ENCODE data around the gene ARL10.
A peak's percentile ranks its signal among the peaks of the same experiment; 100 is the strongest.

Gene ARL10

GRCh38 chr5:176409765-176410164 lies 44.5 kb downstream of the ARL10 start:
- Histone ChIP-seq H3K36me3 (peaks cover 59% of the 10 kb centered on the region), H3K4me1 (peaks cover 13% of the 10 kb centered on the region), H3K27me3 (no peaks in the 10 kb centered on the region), H3K9me3 (no peaks in the 10 kb centered on the region), H3K4me2 (no peak overlapping the region), H4K20me1 (peaks cover 41% of the 10 kb centered on the region), H3K4me3 (no peak overlapping the region), H3K9ac (no peak overlapping the region), H3K27ac (no peak overlapping the region)
- no peak for TF ChIP-seq Cebpa-rat (IDR thresholded peaks at IDR 0.05)

GRCh38 chr5:176410486-176411180 lies 45.3 kb downstream of the ARL10 start:
- no peak overlapping the region for H3K27ac ChIP-seq
- no peak for TF ChIP-seq Cebpa-rat (IDR thresholded peaks at IDR 0.05)
- H3K4me3 ChIP-seq = no peak overlapping the region
- H3K36me3 ChIP-seq = peaks cover 51% of the 10 kb centered on the region
- H3K4me1 ChIP-seq = peaks cover 21% of the 10 kb centered on the region
- H4K20me1 ChIP-seq = peaks cover 41% of the 10 kb centered on the region
- no peak overlapping the region for H3K4me2 ChIP-seq
- no peaks in the 10 kb centered on the region for H3K9me3 ChIP-seq
- no peak overlapping the region for H3K9ac ChIP-seq
- H3K27me3 ChIP-seq = no peaks in the 10 kb centered on the region

- no peaks in the 10 kb centered on the region for H3K9me3 ChIP-seq
- no peaks in the 10 kb centered on the region for H3K27me3 ChIP-seq
- H3K27ac ChIP-seq = no peak overlapping the region
- H3K36me3 ChIP-seq = peaks cover 30% of the 10 kb centered on the region
- H4K20me1 ChIP-seq = peaks cover 41% of the 10 kb centered on the region
- H3K9ac ChIP-seq = no peak overlapping the region
- H3K4me1 ChIP-seq = peaks cover 33% of the 10 kb centered on the region
- no peak overlapping the region for H3K4me2 ChIP-seq
- no peak for TF ChIP-seq Cebpa-rat (IDR thresholded peaks at IDR 0.05)
- H3K4me3 ChIP-seq = no peak overlapping the region
These were observed 47.4 kb downstream of the ARL10 start for GRCh38 chr5:176412517-176413254.

GRCh38 chr5:176413255-176413565 lies 47.9 kb downstream of the ARL10 start:
- peaks cover 25% of the 10 kb centered on the region for H3K36me3 ChIP-seq
- TF ChIP-seq Cebpa-rat (IDR thresholded peaks at IDR 0.05) = no peak
- H3K4me3 ChIP-seq = no peak overlapping the region
- peaks cover 41% of the 10 kb centered on the region for H4K20me1 ChIP-seq
- no peak overlapping the region for H3K4me2 ChIP-seq
- no peak overlapping the region for H3K9ac ChIP-seq
- H3K27ac ChIP-seq = no peak overlapping the region
- H3K4me1 ChIP-seq = peaks cover 33% of the 10 kb centered on the region
- H3K9me3 ChIP-seq = no peaks in the 10 kb centered on the region
- no peaks in the 10 kb centered on the region for H3K27me3 ChIP-seq

DNA sequence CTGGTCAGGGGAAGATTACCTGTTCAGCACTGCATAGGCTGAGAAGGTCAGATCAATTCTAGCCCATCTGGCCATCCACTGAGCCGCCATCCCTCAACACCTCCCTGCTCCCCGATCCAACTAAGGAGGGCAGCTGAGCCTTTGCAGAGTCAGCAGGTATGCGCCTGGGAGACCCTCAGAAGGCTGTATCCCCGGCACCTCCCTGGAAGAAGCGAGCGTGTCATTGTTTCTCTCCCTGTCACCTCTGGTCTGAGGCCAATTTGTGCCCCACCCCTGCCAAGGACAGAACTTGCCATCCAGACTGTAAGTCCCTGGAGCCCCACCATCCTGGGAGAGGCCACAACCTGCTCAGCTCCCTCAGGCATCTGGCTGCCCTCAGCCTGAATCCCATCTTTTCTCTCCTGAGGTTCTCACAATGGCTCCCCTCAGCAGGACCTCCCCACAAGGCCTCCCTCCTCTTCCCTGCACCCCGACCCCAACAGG lies 48.5 kb downstream of the ARL10 start:
- no peak overlapping the region for H3K27ac ChIP-seq
- no peak for TF ChIP-seq Cebpa-rat (IDR thresholded peaks at IDR 0.05)
- H3K4me2 ChIP-seq = no peak overlapping the region
- H3K9me3 ChIP-seq = no peaks in the 10 kb centered on the region
- peaks cover 22% of the 10 kb centered on the region for H3K36me3 ChIP-seq
- H3K27me3 ChIP-seq = no peaks in the 10 kb centered on the region
- H4K20me1 ChIP-seq = peaks cover 41% of the 10 kb centered on the region
- no peak overlapping the region for H3K4me3 ChIP-seq
- no peak overlapping the region for H3K9ac ChIP-seq
- peaks cover 33% of the 10 kb centered on the region for H3K4me1 ChIP-seq

GRCh38 chr5:176414704-176415103 lies 49.4 kb downstream of the ARL10 start:
- Histone ChIP-seq H3K9ac (peak overlapping the region; percentile 86; the same call in 1 of the 2 replicates), H3K27me3 (no peaks in the 10 kb centered on the region), H4K20me1 (peaks cover 41% of the 10 kb centered on the region), H3K4me2 (peak overlapping the region; percentile 98), H3K27ac (no peak overlapping the region), H3K9me3 (no peaks in the 10 kb centered on the region), H3K36me3 (peaks cover 12% of the 10 kb centered on the region), H3K4me3 (no peak overlapping the region), H3K4me1 (peaks cover 33% of the 10 kb centered on the region)
- TF ChIP-seq Cebpa-rat (IDR thresholded peaks at IDR 0.05) = no peak

DNA sequence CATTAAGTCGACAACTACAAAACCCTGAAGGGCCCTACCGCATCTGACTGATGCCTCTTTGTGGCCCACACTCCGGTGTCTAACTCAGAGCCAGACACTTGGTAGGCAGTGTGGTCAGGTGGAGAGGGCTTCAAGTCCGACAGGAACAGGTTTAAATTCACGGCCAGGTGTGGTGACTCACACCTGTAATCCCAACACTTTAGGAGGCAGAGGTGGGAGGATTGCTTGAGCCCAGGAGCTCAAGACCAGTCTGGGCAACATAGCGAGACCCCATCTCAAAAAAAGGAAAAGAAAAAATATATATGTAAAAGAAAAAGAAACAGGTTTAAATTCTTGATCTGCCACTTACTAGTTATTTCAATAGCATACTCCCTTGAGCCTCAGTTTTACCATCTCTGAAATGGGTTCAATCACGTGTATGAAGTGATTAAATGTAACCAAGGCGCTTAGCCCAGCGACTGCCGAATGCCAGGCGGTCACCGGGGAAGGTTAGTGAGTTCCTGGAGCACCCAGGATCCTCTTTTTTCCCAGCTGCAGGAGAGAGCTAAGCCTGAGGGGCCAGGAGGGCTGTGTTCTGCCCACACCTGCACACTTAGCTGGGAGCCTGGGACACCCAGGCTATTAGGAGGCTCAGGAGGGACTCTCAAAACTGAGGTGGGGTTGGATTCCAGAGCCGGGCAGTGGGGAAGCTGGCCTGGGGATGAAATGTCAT lies 50.1 kb downstream of the ARL10 start:
- no peak for TF ChIP-seq Cebpa-rat (IDR thresholded peaks at IDR 0.05)
- Histone ChIP-seq H3K9me3 (peaks cover 7% of the 10 kb centered on the region), H3K4me2 (peak overlapping the region; percentile 98), H3K27me3 (no peaks in the 10 kb centered on the region), H3K4me3 (peak overlapping the region; percentile 87), H4K20me1 (peaks cover 40% of the 10 kb centered on the region), H3K4me1 (peaks cover 33% of the 10 kb centered on the region), H3K9ac (peak overlapping the region; percentile 86), H3K36me3 (peaks cover 5% of the 10 kb centered on the region), H3K27ac (peak overlapping the region; percentile 84)

GRCh38 chr5:176415952-176416924 lies 51.0 kb downstream of the ARL10 start, which contains the start of gene CLTB:
TSS of gene CLTB (minus strand) at chr5:176416539. CDS start at chr5:176416363, 176 bp downstream.
- Histone ChIP-seq H3K4me3 (peak within 1 kb of the TSS; percentile 87), H3K9ac (peak within 1 kb of the TSS; percentile 86), H3K4me1 (peaks cover 33% of the 10 kb centered on the region)

DNA sequence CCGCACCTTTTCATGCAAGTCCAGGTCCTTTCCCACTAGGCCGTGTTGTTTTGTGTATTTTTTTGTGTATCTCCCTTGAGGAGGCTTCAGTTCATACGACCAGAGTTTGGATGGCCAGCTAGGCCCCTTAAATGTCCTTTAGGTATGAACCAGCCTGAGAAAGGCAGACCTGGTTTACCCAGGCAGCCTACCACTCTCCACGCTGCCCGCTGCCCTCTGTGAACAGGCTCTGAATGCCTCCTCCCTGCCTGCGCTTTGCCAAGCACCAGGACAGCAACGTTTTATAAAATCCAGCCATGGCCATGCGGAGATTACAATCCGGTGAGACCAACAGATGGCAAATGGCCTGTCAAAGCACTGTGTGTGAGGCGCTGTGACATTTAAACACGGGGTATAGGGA lies 51.7 kb downstream of the ARL10 start:
- TF ChIP-seq Cebpa-rat (IDR thresholded peaks at IDR 0.05) = no peak
- Histone ChIP-seq H3K4me3 (peak overlapping the region; percentile 87), H3K9ac (peak overlapping the region; percentile 86; the same call in 1 of the 2 replicates), H4K20me1 (peaks cover 27% of the 10 kb centered on the region), H3K27me3 (no peaks in the 10 kb centered on the region), H3K36me3 (no peaks in the 10 kb centered on the region), H3K4me1 (peaks cover 32% of the 10 kb centered on the region), H3K27ac (no peak overlapping the region), H3K9me3 (peaks cover 22% of the 10 kb centered on the region), H3K4me2 (peak overlapping the region; percentile 98)

More at GRCh38 chr5:176415952-176416924, 51.0 kb downstream of the ARL10 start, which contains the start of gene CLTB:
- Histone ChIP-seq H3K9me3 (peaks cover 15% of the 10 kb centered on the region), H3K36me3 (no peaks in the 10 kb centered on the region), H3K27ac (peak within 1 kb of the TSS; percentile 84), H3K27me3 (no peaks in the 10 kb centered on the region), H3K4me2 (peak within 1 kb of the TSS; percentile 98), H4K20me1 (peaks cover 31% of the 10 kb centered on the region)
- TF ChIP-seq Cebpa-rat (IDR thresholded peaks at IDR 0.05) = no peak
